ACC112 (cell line): ENCODE measurements around the gene UQCRC2.
A peak's percentile ranks its signal among the peaks of the same experiment; 100 is the strongest.
"Not testable (repeated sequence)": the region's sequence is repeated elsewhere in the genome, so short reads cannot be mapped to it uniquely, and the experiment has no call there.

ENCODE experiments used
- H2AFZ ChIP-seq: fragments of 200-600 bp; sonication (generic); one replicate; pipeline ENCODE4 v1.6.0; 2017; ENCODE audit warnings: antibody characterized with exemption, low read length; ENCODE audit not compliant: unreplicated experiment
- H3K27ac ChIP-seq: fragments of 200-600 bp; sonication (generic); 2 replicates; pipeline ENCODE4 v1.5.1; 2014; ENCODE audit warnings: low read depth, mild to moderate bottlenecking, antibody characterized with exemption, low read length, moderate library complexity
- H3K27me3 ChIP-seq: fragments of 200-600 bp; sonication (generic); 2 replicates; pipeline ENCODE4 v1.6.1; 2014; ENCODE audit warnings: mild to moderate bottlenecking, antibody characterized with exemption, low read length, moderate library complexity, mixed read lengths; ENCODE audit not compliant: insufficient read depth
- H3K36me3 ChIP-seq: fragments of 200-600 bp; sonication (generic); 2 replicates; pipeline ENCODE4 v1.6.1; 2016; ENCODE audit warnings: mild to moderate bottlenecking, antibody characterized with exemption, low read length, moderate library complexity, mixed read lengths; ENCODE audit not compliant: insufficient read depth
- H3K4me1 ChIP-seq: fragments of 200-600 bp; sonication (generic); one replicate; pipeline ENCODE4 v1.6.1; 2016; ENCODE audit warnings: low read length, mixed read lengths; ENCODE audit not compliant: insufficient read depth, unreplicated experiment, control insufficient read depth
- H3K4me3 ChIP-seq: fragments of 200-600 bp; sonication (generic); 2 replicates; pipeline ENCODE4 v1.5.1; 2014; ENCODE audit warnings: mild to moderate bottlenecking, low read depth, low read length
- H3K79me2 ChIP-seq: fragments of 200-600 bp; sonication (generic); one replicate; pipeline ENCODE4 v1.6.0; 2016; ENCODE audit warnings: low read length; ENCODE audit not compliant: control insufficient read depth, unreplicated experiment, insufficient read depth

Gene UQCRC2

GRCh38 chr16:21996923-21997696 lies 43.9 kb downstream of the UQCRC2 start:
- Histone ChIP-seq H3K27ac (no peak overlapping the region), H3K27me3 (no peaks in the 10 kb centered on the region), H3K4me1 (peaks cover 8% of the 10 kb centered on the region), H3K4me3 (no peak overlapping the region), H3K79me2 (no peaks in the 10 kb centered on the region), H3K36me3 (no peaks in the 10 kb centered on the region), H2AFZ (no peak overlapping the region)

- Histone ChIP-seq H3K4me3 (no peak overlapping the region), H3K36me3 (no peaks in the 10 kb centered on the region), H3K4me1 (peaks cover 8% of the 10 kb centered on the region), H2AFZ (no peak overlapping the region), H3K27ac (no peak overlapping the region), H3K79me2 (no peaks in the 10 kb centered on the region), H3K27me3 (no peaks in the 10 kb centered on the region)
Measured at GRCh38 chr16:21997697-21998480, 44.7 kb downstream of the UQCRC2 start.

GRCh38 chr16:22001591-22001990 lies 48.4 kb downstream of the UQCRC2 start:
- Histone ChIP-seq H2AFZ (peak overlapping the region; percentile 75), H3K27me3 (no peaks in the 10 kb centered on the region), H3K36me3 (no peaks in the 10 kb centered on the region), H3K27ac (no peak overlapping the region), H3K4me3 (peak overlapping the region; percentile 61), H3K79me2 (no peaks in the 10 kb centered on the region), H3K4me1 (peaks cover 8% of the 10 kb centered on the region)

GRCh38 chr16:22002047-22002446 lies 48.9 kb downstream of the UQCRC2 start:
- H3K79me2 ChIP-seq, H3K4me3 ChIP-seq, H3K27ac ChIP-seq, H2AFZ ChIP-seq, H3K36me3 ChIP-seq, H3K27me3 ChIP-seq: not testable (repeated sequence)
- peaks cover 12% of the 10 kb centered on the region for H3K4me1 ChIP-seq

- H3K79me2 ChIP-seq, result peaks cover 8% of the 10 kb centered on the region
Measured at GRCh38 chr16:22003195-22003594, 50.0 kb downstream of the UQCRC2 start.

GRCh38 chr16:22004341-22004740 lies 51.2 kb downstream of the UQCRC2 start:
- Histone ChIP-seq H3K27me3 (no peaks in the 10 kb centered on the region), H2AFZ (no peak overlapping the region), H3K79me2 (peaks cover 20% of the 10 kb centered on the region), H3K4me3 (no peak overlapping the region), H3K36me3 (no peaks in the 10 kb centered on the region), H3K27ac (no peak overlapping the region), H3K4me1 (peaks cover 16% of the 10 kb centered on the region)

More at GRCh38 chr16:22003195-22003594, 50.0 kb downstream of the UQCRC2 start:
- Histone ChIP-seq H3K36me3 (no peaks in the 10 kb centered on the region), H3K27me3 (no peaks in the 10 kb centered on the region), H3K4me3 (no peak overlapping the region), H3K4me1 (peaks cover 14% of the 10 kb centered on the region), H3K27ac (no peak overlapping the region), H2AFZ (no peak overlapping the region)

GRCh38 chr16:22005746-22006145 lies 52.6 kb downstream of the UQCRC2 start:
- Histone ChIP-seq H3K4me1 (peaks cover 18% of the 10 kb centered on the region), H3K4me3 (no peak overlapping the region), H3K27ac (no peak overlapping the region), H2AFZ (no peak overlapping the region), H3K27me3 (no peaks in the 10 kb centered on the region), H3K79me2 (peaks cover 33% of the 10 kb centered on the region), H3K36me3 (no peaks in the 10 kb centered on the region)

GRCh38 chr16:22006636-22007035 lies 53.5 kb downstream of the UQCRC2 start:
- no peak overlapping the region for H3K27ac ChIP-seq
- H2AFZ ChIP-seq, result no peak overlapping the region

GRCh38 chr16:22007159-22007508 lies 54.0 kb downstream of the UQCRC2 start:
- Histone ChIP-seq H3K79me2 (peaks cover 47% of the 10 kb centered on the region), H3K27me3 (no peaks in the 10 kb centered on the region), H3K36me3 (no peaks in the 10 kb centered on the region), H3K4me3 (peak overlapping the region; percentile 99), H3K27ac (no peak overlapping the region), H2AFZ (peak overlapping the region; percentile 98), H3K4me1 (peaks cover 16% of the 10 kb centered on the region)

More at GRCh38 chr16:22006636-22007035, 53.5 kb downstream of the UQCRC2 start:
- Histone ChIP-seq H3K36me3 (no peaks in the 10 kb centered on the region), H3K79me2 (peaks cover 42% of the 10 kb centered on the region), H3K27me3 (no peaks in the 10 kb centered on the region), H3K4me1 (peaks cover 17% of the 10 kb centered on the region), H3K4me3 (peak overlapping the region; percentile 99)

GRCh38 chr16:22007509-22008214 lies 54.5 kb downstream of the UQCRC2 start, which contains the start of gene MOSMO:
MOSMO (plus strand) TSS chr16:22008111; CDS start chr16:22008302, 191 bp downstream.
- H3K79me2 ChIP-seq, result peaks cover 52% of the 10 kb centered on the region
- peak within 1 kb of the TSS; percentile 98 for H2AFZ ChIP-seq
- H3K27ac ChIP-seq, result peak within 1 kb of the TSS; percentile 55
- peak within 1 kb of the TSS; percentile 99 for H3K4me3 ChIP-seq
- no peaks in the 10 kb centered on the region for H3K36me3 ChIP-seq
- peaks cover 16% of the 10 kb centered on the region for H3K4me1 ChIP-seq
- no peaks in the 10 kb centered on the region for H3K27me3 ChIP-seq
